C4-2B (cell line): ENCODE data around the gene DZANK1.

ENCODE experiments used
- H3K27ac ChIP-seq: fragments of 450-650 bp; 2 replicates; pipeline ENCODE4 v1.5.1; 2017
- CTCF ChIP-seq: fragments of 450-650 bp; conservative IDR thresholded peaks from 2 replicates; pipeline ENCODE4 v1.5.1; 2017; ENCODE audit warnings: mild to moderate bottlenecking
- ZFX ChIP-seq: fragments of 450-650 bp; IDR thresholded peaks from 2 replicates; pipeline ENCODE4 v1.6.1; 2017

Gene DZANK1

GRCh38 chr20:18397030-18397429 is 69.8 kb downstream of the DZANK1 start:
- TF ChIP-seq CTCF (no peak), ZFX (no peak)
- peak overlapping the region; percentile 24; the same call in 1 of the 2 replicates for H3K27ac ChIP-seq

GRCh38 chr20:18395544-18395943 is 71.3 kb downstream of the DZANK1 start:
- H3K27ac ChIP-seq: no peak overlapping the region

GRCh38 chr20:18394363-18394762 is 72.5 kb downstream of the DZANK1 start:
- H3K27ac ChIP-seq: no peak overlapping the region
- no peak for TF ChIP-seq ZFX
- no peak for TF ChIP-seq CTCF

More at GRCh38 chr20:18395544-18395943, 71.3 kb downstream of the DZANK1 start:
- TF ChIP-seq CTCF (no peak), ZFX (no peak)

GRCh38 chr20:18391686-18392085 is 75.1 kb downstream of the DZANK1 start:
- TF ChIP-seq ZFX (no peak), CTCF (no peak)
- no peak overlapping the region for H3K27ac ChIP-seq

- no peak for TF ChIP-seq CTCF
- no peak for TF ChIP-seq ZFX
Observed at GRCh38 chr20:18390201-18390600, 76.6 kb downstream of the DZANK1 start.

GRCh38 chr20:18388860-18389259 is 78.0 kb downstream of the DZANK1 start:
- TF ChIP-seq ZFX: no peak
- TF ChIP-seq CTCF: no peak
- no peak overlapping the region for H3K27ac ChIP-seq

More at GRCh38 chr20:18390201-18390600, 76.6 kb downstream of the DZANK1 start:
- no peak overlapping the region for H3K27ac ChIP-seq

- no peak for TF ChIP-seq ZFX
- 0 out of 2 replicates have a peak, but pooled peaks have one; percentile 11 for TF ChIP-seq CTCF
- H3K27ac ChIP-seq: no peak overlapping the region
Observed at GRCh38 chr20:18380908-18381529, 85.8 kb downstream of the DZANK1 start.
